ENCODE measurements around the gene PUS10.

DNA sequence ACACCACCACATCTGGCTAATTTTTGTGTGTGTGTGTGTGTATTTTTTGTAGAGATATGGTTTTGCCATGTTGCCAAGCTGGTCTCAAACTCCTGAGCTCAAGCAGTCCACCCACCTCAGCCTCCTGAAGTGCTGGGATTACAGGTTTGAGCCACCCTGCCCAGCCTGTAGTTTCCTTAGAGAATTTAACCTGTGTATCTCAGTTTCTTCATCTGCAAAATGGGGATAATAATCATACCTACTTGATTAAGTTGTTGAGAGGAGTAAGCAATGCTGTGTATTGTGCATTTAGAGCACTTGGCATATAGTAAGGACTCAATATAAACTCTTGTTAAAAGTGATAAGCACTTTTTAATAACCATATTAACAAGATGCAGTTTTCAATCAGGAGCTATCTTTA lies 41.3 kb upstream of the PUS10 start:
- TF ChIP-seq, protein P1, sequence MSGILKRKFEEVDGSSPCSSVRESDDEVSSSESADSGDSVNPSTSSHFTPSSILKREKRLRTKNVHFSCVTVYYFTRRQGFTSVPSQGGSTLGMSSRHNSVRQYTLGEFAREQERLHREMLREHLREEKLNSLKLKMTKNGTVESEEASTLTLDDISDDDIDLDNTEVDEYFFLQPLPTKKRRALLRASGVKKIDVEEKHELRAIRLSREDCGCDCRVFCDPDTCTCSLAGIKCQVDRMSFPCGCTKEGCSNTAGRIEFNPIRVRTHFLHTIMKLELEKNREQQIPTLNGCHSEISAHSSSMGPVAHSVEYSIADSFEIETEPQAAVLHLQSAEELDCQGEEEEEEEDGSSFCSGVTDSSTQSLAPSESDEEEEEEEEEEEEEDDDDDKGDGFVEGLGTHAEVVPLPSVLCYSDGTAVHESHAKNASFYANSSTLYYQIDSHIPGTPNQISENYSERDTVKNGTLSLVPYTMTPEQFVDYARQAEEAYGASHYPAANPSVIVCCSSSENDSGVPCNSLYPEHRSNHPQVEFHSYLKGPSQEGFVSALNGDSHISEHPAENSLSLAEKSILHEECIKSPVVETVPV (CRISPR knock-in tag; IDR thresholded peaks at IDR 0.05) = no peak
- TF ChIP-seq, protein P2, sequence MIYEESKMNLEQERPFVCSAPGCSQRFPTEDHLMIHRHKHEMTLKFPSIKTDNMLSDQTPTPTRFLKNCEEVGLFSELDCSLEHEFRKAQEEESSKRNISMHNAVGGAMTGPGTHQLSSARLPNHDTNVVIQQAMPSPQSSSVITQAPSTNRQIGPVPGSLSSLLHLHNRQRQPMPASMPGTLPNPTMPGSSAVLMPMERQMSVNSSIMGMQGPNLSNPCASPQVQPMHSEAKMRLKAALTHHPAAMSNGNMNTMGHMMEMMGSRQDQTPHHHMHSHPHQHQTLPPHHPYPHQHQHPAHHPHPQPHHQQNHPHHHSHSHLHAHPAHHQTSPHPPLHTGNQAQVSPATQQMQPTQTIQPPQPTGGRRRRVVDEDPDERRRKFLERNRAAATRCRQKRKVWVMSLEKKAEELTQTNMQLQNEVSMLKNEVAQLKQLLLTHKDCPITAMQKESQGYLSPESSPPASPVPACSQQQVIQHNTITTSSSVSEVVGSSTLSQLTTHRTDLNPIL (CRISPR knock-in tag; IDR thresholded peaks at IDR 0.05; ENCODE audit: low read depth) = no peak
- TF ChIP-seq GLIS3 (CRISPR knock-in tag; IDR thresholded peaks at IDR 0.05) (no peak), SNAI2 (CRISPR knock-in tag; IDR thresholded peaks at IDR 0.05) (no peak), ZFP3 (CRISPR knock-in tag; IDR thresholded peaks at IDR 0.05) (no peak)
- TF ChIP-seq, protein P3, sequence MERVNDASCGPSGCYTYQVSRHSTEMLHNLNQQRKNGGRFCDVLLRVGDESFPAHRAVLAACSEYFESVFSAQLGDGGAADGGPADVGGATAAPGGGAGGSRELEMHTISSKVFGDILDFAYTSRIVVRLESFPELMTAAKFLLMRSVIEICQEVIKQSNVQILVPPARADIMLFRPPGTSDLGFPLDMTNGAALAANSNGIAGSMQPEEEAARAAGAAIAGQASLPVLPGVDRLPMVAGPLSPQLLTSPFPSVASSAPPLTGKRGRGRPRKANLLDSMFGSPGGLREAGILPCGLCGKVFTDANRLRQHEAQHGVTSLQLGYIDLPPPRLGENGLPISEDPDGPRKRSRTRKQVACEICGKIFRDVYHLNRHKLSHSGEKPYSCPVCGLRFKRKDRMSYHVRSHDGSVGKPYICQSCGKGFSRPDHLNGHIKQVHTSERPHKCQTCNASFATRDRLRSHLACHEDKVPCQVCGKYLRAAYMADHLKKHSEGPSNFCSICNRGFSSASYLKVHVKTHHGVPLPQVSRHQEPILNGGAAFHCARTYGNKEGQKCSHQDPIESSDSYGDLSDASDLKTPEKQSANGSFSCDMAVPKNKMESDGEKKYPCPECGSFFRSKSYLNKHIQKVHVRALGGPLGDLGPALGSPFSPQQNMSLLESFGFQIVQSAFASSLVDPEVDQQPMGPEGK (CRISPR knock-in tag; IDR thresholded peaks at IDR 0.05; ENCODE audit: borderline replicate concordance) = no peak
- TF ChIP-seq, protein P4, sequence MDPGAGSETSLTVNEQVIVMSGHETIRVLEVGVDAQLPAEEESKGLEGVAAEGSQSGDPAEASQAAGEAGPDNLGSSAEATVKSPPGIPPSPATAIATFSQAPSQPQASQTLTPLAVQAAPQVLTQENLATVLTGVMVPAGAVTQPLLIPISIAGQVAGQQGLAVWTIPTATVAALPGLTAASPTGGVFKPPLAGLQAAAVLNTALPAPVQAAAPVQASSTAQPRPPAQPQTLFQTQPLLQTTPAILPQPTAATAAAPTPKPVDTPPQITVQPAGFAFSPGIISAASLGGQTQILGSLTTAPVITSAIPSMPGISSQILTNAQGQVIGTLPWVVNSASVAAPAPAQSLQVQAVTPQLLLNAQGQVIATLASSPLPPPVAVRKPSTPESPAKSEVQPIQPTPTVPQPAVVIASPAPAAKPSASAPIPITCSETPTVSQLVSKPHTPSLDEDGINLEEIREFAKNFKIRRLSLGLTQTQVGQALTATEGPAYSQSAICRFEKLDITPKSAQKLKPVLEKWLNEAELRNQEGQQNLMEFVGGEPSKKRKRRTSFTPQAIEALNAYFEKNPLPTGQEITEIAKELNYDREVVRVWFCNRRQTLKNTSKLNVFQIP (CRISPR knock-in tag; IDR thresholded peaks at IDR 0.05; ENCODE audit: borderline replicate concordance, low read depth) = no peak
- TF ChIP-seq, protein P5, sequence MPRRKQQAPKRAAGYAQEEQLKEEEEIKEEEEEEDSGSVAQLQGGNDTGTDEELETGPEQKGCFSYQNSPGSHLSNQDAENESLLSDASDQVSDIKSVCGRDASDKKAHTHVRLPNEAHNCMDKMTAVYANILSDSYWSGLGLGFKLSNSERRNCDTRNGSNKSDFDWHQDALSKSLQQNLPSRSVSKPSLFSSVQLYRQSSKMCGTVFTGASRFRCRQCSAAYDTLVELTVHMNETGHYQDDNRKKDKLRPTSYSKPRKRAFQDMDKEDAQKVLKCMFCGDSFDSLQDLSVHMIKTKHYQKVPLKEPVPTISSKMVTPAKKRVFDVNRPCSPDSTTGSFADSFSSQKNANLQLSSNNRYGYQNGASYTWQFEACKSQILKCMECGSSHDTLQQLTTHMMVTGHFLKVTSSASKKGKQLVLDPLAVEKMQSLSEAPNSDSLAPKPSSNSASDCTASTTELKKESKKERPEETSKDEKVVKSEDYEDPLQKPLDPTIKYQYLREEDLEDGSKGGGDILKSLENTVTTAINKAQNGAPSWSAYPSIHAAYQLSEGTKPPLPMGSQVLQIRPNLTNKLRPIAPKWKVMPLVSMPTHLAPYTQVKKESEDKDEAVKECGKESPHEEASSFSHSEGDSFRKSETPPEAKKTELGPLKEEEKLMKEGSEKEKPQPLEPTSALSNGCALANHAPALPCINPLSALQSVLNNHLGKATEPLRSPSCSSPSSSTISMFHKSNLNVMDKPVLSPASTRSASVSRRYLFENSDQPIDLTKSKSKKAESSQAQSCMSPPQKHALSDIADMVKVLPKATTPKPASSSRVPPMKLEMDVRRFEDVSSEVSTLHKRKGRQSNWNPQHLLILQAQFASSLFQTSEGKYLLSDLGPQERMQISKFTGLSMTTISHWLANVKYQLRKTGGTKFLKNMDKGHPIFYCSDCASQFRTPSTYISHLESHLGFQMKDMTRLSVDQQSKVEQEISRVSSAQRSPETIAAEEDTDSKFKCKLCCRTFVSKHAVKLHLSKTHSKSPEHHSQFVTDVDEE (CRISPR knock-in tag; IDR thresholded peaks at IDR 0.05) = no peak
